D341Med (cell line): Measurements from ENCODE around the gene OXT.
"Not testable (repeated sequence)": the region's sequence is repeated elsewhere in the genome, so short reads cannot be mapped to it uniquely, and the experiment has no call there.

Experiments
- DNase-seq: peaks from one replicate; pipeline ENCODE4 v3.0.0; 2012; ENCODE audit warnings: low spot score

Gene OXT

GRCh38 chr20:3071610-3072529 lies at the start of gene OXT:
OXT (plus strand) TSS chr20:3071620; CDS start chr20:3071656, 36 bp downstream.
- peak; percentile 25 for DNase-seq

- no peak for DNase-seq
Measured at GRCh38 chr20:3021777-3022176, 49.6 kb upstream of the OXT start.

GRCh38 chr20:3022559-3023490 lies 48.6 kb upstream of the OXT start:
- DNase-seq = not testable (repeated sequence)

- no peak for DNase-seq
Measured at GRCh38 chr20:3027987-3028386, 43.4 kb upstream of the OXT start.

- no peak for DNase-seq
Measured at GRCh38 chr20:3031524-3032147, 39.8 kb upstream of the OXT start.

DNA sequence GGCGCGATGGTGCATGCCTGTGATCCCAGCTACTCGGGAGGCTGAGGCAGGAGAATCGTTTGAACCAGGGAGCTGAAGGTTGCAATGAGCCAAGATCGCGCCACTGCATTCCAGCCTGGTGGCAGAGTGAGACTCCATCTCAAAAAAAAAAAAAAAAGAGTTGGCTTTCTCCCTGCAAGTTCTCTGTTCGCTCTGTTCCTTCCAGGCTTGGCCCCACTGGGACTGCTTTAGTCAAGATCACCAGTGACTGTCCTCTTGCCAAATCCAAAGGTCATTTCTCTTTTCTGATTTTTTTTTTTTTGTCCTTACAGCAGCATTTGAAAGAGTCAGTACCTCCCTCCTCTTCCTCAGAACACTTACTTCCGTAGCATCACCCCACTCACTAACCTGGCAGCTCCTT lies 38.8 kb upstream of the OXT start:
- DNase-seq = no peak

DNA sequence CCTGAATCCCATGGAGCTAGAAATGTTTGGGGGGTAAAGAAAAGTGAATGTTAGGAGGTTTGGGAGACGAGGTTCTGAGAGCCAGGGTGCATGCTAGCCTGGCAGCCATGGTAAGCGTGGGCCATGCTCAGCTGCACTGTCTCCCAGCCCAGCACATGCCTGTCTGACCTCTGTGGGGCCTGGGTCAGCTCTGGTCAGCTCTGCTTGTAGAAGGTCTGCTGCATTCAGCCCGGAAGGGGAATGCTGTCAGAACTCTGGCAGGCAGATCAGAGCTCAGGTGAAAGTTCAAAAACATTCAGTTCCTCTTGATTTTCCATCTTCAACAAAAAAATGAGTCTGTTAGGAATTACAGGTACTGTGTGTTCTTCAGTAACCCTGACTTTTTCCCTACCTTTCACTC lies 33.8 kb upstream of the OXT start:
- no peak for DNase-seq

- no peak for DNase-seq
Measured at GRCh38 chr20:3038454-3038853, 33.0 kb upstream of the OXT start.

- DNase-seq = no peak
Measured at GRCh38 chr20:3039426-3039825, 32.0 kb upstream of the OXT start.

DNA sequence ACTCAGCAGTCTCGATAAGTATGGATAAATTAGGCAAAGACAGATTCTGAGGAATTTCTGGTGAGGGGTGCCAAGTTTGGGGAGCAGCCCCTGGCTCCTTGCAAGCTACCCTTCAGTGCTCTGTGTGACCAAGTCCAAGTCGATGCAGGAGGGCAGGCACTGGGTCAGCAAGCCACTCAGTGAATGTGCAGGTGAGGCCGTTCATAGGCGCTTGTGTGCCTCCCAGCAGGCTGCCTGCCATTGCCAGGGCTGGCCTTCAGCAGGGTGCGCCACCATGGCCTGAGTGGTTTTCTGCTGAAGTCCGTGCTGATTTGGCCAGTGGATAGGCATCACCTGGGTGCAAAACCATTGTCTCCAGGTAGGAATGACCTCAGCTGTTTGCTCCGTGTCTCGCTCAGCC lies 31.3 kb upstream of the OXT start:
- DNase-seq = no peak

DNA sequence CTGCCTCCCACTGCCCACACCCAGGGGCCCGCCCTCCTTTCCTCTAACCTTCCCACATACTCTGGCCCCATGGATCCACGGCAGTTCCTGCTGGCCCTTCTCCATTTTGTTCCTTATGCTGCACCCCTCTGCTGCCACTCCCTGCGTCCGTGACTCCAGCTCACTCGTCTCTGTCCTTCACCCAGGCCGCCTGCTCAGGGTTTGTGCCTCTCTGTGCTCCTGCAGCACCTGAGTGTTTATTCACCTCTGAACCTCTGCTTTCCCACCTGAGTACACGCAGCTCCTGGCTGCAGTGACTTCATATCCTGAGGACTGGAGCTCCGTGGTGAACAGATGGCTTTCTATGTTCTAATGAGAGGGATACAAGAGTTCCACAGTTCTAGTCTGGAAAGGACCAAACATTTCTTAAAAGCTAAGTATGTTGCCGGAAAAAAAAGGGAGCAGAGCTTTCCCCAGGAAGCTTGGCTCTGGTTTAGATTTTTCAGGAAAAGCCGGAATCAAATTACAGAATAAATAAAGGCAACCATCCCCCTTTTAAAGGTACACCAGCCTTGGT lies 29.5 kb upstream of the OXT start:
- no peak for DNase-seq

GRCh38 chr20:3042625-3043024 lies 28.8 kb upstream of the OXT start:
- DNase-seq = no peak

GRCh38 chr20:3043322-3043721 lies 28.1 kb upstream of the OXT start, which contains the start of gene GNRH2:
GNRH2 (plus strand) TSS chr20:3043622; CDS start chr20:3044415, 793 bp downstream.
- no peak for DNase-seq

DNA sequence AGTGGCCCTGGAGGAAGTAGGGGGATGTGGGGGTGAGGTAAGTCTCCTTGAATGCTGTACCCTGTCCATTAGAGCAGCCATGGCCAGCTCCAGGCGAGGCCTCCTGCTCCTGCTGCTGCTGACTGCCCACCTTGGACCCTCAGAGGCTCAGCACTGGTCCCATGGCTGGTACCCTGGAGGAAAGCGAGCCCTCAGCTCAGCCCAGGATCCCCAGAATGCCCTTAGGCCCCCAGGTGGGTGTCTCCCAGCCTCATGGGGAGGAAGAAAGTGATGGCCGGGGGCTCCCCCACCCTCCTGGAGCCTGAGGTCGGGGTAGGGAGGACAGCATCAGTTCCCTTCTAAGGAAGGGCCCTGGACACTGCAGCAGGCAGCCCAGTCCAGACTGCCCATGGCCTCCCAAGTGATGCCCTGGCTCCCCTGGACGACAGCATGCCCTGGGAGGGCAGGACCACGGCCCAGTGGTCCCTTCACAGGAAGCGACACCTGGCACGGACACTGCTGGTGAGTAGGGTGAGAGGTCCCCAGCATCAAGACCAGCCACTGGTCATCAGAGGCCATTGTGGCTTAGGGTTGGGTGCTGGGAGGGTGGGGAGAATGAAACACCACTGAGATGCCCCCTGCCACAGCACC lies 27.0 kb upstream of the OXT start:
- no peak for DNase-seq

- DNase-seq = no peak
Measured at GRCh38 chr20:3045042-3045815, 26.2 kb upstream of the OXT start.

DNA sequence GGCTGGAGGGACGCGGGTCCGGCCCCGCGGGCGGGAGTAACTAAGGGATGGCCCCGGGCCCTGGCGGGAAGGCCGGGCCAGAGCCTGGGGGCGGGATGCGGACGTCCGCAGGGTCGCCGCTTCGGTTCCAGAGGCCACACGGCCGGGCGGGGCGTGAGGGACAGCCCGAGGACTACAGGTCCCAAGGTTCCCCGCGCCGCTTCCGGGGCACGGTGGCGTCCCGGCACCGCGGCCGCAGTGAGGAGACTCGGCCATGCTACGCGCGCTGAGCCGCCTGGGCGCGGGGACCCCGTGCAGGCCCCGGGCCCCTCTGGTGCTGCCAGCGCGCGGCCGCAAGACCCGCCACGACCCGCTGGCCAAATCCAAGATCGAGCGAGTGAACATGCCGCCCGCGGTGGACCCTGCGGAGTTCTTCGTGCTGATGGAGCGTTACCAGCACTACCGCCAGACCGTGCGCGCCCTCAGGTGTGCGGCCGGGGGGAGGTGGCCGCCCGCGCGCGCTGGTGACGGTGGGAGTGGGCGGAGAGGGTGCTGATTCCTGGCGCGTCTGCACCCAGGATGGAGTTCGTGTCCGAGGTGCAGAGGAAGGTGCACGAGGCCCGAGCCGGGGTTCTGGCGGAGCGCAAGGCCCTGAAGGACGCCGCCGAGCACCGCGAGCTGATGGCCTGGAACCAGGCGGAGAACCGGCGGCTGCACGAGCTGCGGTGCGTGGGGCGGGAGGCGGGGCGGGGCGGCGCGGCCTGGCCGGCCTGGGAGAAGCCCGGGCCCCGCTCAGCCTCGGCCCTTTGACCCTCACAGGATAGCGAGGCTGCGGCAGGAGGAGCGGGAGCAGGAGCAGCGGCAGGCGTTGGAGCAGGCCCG lies 25.4 kb upstream of the OXT start, which contains the start of gene MRPS26:
Gene MRPS26, plus strand, starts transcription at position 237 of the 861 bp plus-strand sequence. Its CDS starts 17 bp downstream, at position 254.
- DNase-seq = peak; percentile 94

DNA sequence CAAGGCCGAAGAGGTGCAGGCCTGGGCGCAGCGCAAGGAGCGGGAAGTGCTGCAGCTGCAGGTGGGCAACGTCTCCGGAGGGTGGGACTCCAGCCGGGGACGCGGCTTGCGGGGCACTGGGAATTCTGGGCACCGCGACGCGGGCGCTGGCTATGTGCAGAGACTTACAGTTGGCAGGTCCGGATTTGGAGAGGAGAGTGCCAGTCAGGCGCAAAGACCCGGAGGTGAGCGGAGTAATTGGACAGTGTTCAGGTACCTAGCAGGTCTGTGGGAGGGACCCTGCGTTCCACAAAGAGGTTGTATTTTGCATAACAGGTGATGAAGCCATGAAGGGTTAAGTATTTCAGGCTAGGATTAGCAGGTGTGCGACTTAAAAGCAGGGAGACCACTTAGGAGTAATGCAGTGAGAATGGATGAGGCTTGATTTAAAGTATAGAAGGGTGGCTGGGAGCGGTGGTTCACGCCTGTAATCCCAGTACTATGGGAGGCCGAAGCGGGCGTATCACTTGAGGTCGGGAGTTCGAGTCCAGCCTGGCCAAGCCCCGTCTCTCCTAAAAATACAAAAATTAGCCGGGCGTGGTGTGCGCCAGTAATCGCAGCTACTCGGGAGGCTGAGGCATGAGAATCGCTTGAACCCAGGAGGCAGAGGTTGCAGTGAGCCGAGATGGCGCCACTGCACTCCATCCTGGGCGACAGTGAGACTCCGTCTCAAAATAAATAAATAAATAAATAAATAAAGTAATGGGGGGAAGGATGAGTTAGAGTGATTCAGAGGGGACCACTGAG lies 24.6 kb upstream of the OXT start:
- peak; percentile 67 for DNase-seq
